HG03457 (cell line): ENCODE results near the gene PTPRU.
"Not testable (repeated sequence)": the region's sequence is repeated elsewhere in the genome, so short reads cannot be mapped to it uniquely, and the experiment has no call there.

ENCODE experiments used
- ATAC-seq: cut with Tn5 transposase; IDR thresholded peaks from one replicate; pipeline ENCODE4 v1.9.1; 2021; ENCODE audit warnings: moderate number of reproducible peaks; ENCODE audit not compliant: unreplicated experiment

PTPRU gene

DNA sequence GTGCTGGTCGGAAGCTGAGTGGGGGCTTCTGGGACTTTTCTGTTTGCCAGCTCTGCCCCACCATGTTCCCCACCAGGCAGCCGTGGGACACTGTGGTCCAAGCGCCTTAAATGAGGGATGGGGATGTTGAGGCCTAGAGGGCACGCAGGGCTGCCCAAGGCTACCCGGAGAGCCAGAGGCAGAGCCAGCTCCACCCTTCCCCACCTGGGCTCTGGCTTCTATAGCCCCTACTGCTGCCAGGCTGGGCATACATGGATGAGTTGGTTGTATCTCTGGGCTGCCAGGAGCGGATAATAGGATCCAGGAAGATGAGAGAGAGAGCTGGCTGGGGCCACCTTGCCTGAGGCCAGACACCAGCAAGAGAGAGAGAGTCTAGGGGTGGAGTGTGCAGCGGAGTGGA is 49.4 kb downstream of the PTPRU start:
- ATAC-seq, result no peak

GRCh38 chr1:29286194-29286767 is 50.0 kb downstream of the PTPRU start:
- no peak for ATAC-seq

GRCh38 chr1:29289493-29289892 is 53.2 kb downstream of the PTPRU start:
- ATAC-seq, result no peak

- no peak for ATAC-seq
Observed at GRCh38 chr1:29290414-29290985, 54.2 kb downstream of the PTPRU start.

DNA sequence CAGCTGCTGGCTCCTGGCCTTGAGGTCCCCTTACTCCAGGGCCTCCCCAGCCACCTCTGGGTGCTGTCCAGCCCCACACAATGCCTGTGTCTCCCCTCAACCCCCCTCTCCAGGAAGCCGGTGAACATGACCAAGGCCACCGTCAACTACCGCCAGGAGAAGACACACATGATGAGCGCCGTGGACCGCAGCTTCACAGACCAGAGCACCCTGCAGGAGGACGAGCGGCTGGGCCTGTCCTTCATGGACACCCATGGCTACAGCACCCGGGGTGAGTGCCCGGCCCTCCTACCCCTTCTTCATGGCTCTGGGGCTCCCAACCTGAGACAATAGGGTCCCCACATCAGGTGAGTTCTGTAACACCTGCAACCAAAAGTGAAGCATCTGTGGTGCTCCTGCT is 55.4 kb downstream of the PTPRU start:
- ATAC-seq, result no peak

DNA sequence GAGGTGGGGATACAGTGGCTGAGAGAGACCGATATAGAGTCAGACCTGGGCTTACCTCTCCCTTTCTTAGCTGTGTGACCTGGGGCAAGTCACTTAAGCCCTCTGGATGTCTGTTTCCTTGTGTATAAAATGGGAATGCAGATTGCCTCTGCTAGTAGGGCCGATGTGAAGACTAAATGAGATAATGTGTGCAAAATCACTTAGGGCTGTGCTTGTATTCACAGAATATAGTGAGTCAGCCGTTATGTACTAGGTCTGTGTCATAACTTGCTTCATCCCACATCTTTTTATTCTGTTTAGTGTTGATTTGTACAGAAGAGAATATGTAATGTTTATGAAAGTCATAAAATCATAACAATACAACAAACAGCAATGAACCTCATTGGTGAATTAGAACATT is 56.0 kb downstream of the PTPRU start:
- ATAC-seq, result no peak

- ATAC-seq, result no peak
Observed at GRCh38 chr1:29297450-29297849, 61.1 kb downstream of the PTPRU start.

DNA sequence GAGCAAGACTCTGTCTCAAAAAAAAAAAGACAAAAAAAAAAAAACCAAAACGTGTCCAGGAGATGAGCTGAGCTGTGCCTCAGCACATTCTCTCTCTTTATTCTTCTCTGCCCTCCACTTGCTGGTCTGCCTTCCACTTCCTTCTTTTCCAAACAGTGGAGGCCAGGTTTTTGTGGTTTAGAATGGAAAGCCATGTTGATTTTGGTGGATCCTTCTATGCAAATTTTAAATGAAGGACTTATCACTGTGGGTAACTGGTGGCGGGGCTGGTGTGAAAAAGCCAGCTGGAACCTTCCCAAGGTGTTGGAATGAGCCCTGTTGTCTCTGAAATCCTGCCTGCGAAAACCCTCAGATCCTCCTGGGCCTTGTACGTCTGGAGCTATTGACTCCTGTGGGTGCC is 61.9 kb downstream of the PTPRU start:
- ATAC-seq, result no peak

DNA sequence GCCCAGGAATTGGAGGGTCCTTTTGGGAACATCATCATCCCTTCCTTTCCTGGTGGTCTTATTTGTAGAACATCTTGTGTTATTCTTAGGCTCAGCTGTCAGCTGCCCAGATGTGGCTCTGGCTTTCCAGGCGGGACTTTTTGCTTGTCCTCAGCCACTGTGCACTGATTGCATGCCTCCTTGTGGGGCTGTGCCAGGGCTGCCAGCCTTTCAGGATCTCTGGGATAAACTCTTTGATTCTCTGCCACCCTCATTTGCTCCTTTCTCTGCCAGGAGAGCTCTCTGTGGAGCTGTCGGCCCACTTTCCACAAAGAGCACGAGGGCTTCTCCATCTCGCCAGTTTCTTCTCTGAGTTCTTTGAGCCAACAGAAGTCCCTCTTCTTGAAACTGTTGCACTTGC is 63.1 kb downstream of the PTPRU start:
- ATAC-seq, result no peak

- not testable (repeated sequence) for ATAC-seq
Observed at GRCh38 chr1:29301732-29302131, 65.4 kb downstream of the PTPRU start.

GRCh38 chr1:29303201-29304024 is 67.1 kb downstream of the PTPRU start:
- no peak for ATAC-seq

DNA sequence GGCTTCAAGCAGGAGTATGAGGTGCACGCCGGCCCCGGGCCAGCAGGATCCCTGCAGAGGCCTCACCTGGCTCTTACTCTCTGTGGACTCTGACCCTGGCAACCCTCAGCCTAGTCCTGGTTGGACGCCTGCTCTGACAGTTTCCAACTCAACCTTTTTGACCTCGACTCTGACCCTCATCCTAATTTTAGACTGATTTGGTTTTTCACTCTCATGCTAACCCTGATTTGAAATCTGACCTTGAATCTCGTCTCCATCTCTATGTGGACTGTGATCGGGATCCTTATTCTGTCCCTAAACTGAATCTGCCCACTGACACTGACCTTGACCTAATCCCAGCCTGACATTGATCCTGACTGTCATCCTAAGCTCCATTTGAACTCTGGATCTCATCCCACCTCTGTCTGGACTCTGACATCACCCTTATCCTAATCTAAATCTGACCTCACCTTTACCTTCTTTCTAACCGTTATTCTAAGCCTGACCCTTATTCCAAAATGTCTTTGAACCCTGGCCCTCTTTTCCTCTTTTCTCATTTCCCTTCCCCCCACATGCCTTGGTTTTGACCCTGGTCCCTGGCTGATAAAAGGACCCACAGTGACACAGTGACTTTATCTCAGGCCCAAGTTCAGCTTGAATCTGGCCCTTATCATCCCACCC is 67.8 kb downstream of the PTPRU start:
- ATAC-seq, result no peak

- no peak for ATAC-seq
Observed at GRCh38 chr1:29305943-29306342, 69.6 kb downstream of the PTPRU start.

GRCh38 chr1:29306471-29307140 is 70.3 kb downstream of the PTPRU start:
- ATAC-seq, result no peak

DNA sequence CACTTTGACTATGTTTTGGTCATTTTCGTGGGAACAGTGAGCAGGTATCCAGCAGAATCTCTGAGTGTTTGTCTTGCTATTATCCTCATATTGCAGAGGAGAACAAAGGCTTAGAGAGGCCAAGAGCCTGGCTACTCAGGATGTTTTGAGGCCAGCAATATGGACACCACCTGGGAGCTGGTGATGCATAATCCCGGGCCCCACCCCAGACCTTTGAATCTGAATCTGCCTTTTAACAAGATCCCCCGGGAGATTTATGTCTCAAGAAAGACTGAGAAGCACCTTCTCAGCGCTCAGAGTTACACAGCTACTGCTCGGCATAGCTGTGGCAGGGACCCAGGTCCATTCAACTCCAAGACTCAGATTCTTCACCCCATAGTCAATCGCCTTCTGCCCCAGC is 72.8 kb downstream of the PTPRU start:
- no peak for ATAC-seq

DNA sequence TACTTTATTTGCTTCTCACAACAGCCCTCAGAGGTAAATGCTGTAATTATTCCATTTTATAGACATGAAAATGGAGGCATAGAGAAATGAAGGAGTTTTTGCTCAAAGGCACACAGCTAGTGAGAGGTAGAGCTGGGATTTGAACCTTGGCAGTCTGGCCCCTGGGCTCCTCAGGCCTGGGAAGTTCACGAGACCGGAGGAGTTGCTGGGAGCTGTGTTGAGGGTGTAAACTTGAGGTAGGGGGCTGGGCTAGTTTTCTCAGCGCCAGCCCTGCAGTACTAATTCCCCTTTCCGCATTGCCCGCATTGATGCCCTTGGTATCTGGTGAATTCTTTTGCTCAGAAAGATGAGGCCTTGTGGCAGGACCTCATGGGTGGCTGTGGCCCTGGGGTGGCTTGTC is 73.3 kb downstream of the PTPRU start:
- ATAC-seq, result no peak

DNA sequence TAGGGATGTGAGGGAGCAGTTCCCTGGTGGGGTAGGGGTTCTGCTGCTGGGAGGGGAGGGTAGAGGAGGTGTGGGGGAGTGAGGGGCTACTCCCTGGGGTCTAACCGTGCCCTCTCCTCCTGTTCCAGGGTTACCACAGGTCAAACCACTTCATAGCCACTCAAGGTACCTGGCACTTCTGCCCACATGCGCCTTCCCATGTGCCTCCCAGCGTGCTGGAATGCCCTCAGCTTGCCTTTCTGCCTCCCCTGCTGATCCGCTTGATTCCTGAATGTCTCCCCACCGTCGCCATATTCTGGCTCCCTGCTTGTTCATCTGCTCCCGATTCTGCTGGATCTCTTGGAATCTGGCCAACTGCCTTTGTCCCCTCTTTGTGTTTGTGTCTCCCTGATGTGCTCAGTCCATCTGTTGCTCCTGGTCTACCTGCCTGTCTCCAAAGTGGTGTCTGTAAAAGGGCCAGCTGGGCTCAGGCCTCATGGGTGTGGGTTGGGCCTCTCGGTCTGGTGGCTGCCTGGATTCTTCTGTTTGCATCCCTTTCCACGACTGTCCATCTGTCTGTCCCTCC is 74.4 kb downstream of the PTPRU start:
- ATAC-seq, result no peak

GRCh38 chr1:29311352-29312030 is 75.2 kb downstream of the PTPRU start:
- ATAC-seq, result no peak

GRCh38 chr1:29312469-29313461 is 76.4 kb downstream of the PTPRU start:
- ATAC-seq, result no peak
